ENCODE results near the gene SLC24A4. TPM values are rescaled to one million over a fixed set of nuclear protein-coding genes. Genes with fewer than 3 reads are reported as not detected.

SLC24A4 gene
- total and polyA plus RNA-seq, 5 donors = 0.48 to 0.56 (median 0.50) TPM

GRCh38 chr14:92459030-92459949 is 136.3 kb downstream of the SLC24A4 start:
- H3K27me3 ChIP-seq (ENCODE audit: control insufficient read depth, insufficient read depth) = no peaks in the 10 kb centered on the region
- peak overlapping the region; percentile 37 for H3K27ac ChIP-seq (ENCODE audit: low read length)
- ATAC-seq (peak; percentile 72 to 93), DNase-seq (peak in 2 of 3 donors; percentile 61 to 67)
- intact Hi-C loops (cut with DNase I) = loop anchor here in 1 of 4 donors (10.0 kb wide), 1 partner anchor 304 kb away; no protein-coding TSS in a partner anchor
- WGBS = 59% methylated on average over 18 of the region's 18 CpGs
- peaks cover 3% of the 10 kb centered on the region for H3K4me1 ChIP-seq (ENCODE audit: control insufficient read depth, insufficient read depth, low read length)
- H3K4me3 ChIP-seq (ENCODE audit: low read length) = no peak overlapping the region
- H3K9me3 ChIP-seq (ENCODE audit: control insufficient read depth, low read length) = no peaks in the 10 kb centered on the region

DNA sequence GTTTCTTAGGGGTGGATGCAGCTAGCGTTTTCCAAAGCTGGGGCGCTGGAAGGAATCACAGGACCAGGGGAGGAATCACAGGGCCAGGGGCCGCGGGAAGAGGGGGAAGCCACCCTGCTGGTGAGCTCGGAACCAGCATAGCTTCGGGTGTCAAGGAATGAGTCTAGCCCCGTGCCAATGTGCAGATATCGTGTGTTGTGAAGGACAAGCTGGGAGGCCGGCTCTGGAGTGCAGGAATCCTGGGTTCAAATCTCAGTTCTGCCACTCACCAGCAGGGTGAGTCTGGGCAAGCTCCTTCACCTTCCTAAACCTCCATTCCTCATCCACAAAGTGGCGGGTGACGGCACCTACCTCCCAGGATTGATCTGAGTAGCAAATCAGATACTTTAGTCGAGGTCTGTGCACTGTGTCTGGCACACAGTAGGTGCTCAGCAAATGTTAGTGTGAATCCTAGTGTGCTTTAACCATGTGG is 137.0 kb downstream of the SLC24A4 start:
- peaks cover 3% of the 10 kb centered on the region for H3K4me1 ChIP-seq (ENCODE audit: control insufficient read depth, insufficient read depth, low read length)
- H3K27me3 ChIP-seq (ENCODE audit: control insufficient read depth, insufficient read depth) = no peaks in the 10 kb centered on the region
- peak overlapping the region; percentile 37 for H3K27ac ChIP-seq (ENCODE audit: low read length)
- peak in 1 of 2 donors; percentile 6 for ATAC-seq
- no peak overlapping the region for H3K4me3 ChIP-seq (ENCODE audit: low read length)
- 59% methylated on average over 12 of the region's 12 CpGs for WGBS
- intact Hi-C loops (cut with DNase I) = loop anchor here in 1 of 4 donors (10.0 kb wide), 1 partner anchor 305 kb away; no protein-coding TSS in a partner anchor
- no peak for DNase-seq
- H3K9me3 ChIP-seq (ENCODE audit: control insufficient read depth, low read length) = no peaks in the 10 kb centered on the region

DNA sequence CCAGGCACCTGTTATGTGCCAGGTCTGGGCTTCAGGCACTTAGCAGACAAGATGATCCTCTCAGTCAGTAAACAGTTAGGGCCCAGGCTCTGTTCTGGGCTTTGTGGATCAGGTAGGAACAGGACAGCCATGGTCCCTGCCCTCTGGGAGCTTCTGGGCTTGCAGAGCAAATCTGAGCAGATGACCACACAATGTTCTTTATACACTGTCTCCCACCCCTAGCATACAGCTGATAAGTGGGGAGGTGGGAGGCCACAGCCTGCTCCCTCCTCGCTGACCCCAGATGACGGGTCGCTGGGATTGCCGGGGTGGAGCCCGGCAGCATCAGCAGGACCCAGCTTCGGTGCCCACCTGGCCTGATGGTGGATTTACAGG is 137.6 kb downstream of the SLC24A4 start:
- Histone ChIP-seq H3K9me3 (ENCODE audit: control insufficient read depth, low read length) (no peaks in the 10 kb centered on the region), H3K27me3 (ENCODE audit: control insufficient read depth, insufficient read depth) (no peaks in the 10 kb centered on the region), H3K4me3 (ENCODE audit: low read length) (no peak overlapping the region), H3K27ac (ENCODE audit: low read length) (peak overlapping the region; percentile 37), H3K4me1 (ENCODE audit: control insufficient read depth, insufficient read depth, low read length) (peaks cover 3% of the 10 kb centered on the region)
- WGBS = 68% methylated on average over 6 of the region's 6 CpGs
- ATAC-seq (no peak), DNase-seq (no peak)
- intact Hi-C loops (cut with DNase I) = no loop called here

DNA sequence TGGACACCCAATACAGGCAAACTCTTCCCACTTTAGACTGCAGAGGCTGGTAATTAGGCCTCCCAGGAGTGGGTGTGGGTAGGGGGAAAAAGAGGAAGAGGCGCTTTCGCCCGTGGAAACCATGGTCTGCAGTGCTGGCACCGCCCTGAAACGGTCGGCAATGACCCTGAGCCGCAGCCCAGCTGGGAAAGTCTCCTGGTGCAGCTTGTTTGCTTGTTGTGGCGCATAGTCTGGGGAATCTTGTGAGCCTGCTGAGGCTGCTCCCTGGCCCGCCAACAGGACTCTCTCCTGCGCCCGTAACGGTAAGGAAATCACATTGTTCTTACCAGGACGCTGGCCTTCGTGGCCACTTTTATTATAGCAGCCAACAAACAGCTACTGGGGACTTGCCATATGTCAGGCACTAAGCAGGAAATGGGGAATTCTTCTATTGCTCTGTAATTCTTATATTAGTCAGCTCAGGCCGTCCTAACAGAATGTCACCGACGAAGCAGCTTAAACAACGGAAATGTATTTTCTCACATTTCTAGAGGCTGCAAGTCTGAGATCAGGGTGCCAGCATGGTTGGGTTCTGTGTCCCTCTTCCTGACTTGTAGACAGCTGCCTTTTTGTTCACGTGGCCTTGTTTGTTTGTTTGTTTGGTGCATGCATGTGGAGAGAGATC is 138.1 kb downstream of the SLC24A4 start:
- no peak overlapping the region for H3K4me3 ChIP-seq (ENCODE audit: low read length)
- no peaks in the 10 kb centered on the region for H3K9me3 ChIP-seq (ENCODE audit: control insufficient read depth, low read length)
- peak overlapping the region; percentile 37 for H3K27ac ChIP-seq (ENCODE audit: low read length)
- ATAC-seq (peak; percentile 10 to 12), DNase-seq (peak in 2 of 3 donors; percentile 72 to 74)
- no peaks in the 10 kb centered on the region for H3K27me3 ChIP-seq (ENCODE audit: control insufficient read depth, insufficient read depth)
- H3K4me1 ChIP-seq (ENCODE audit: control insufficient read depth, insufficient read depth, low read length) = peaks cover 3% of the 10 kb centered on the region
- intact Hi-C loops (cut with DNase I) = no loop called here
- WGBS = 33% methylated on average over 19 of the region's 19 CpGs

GRCh38 chr14:92461891-92462290 is 138.9 kb downstream of the SLC24A4 start:
- WGBS = 85% methylated on average over 7 of the region's 7 CpGs
- no peaks in the 10 kb centered on the region for H3K27me3 ChIP-seq (ENCODE audit: control insufficient read depth, insufficient read depth)
- peak overlapping the region; percentile 34 for H3K27ac ChIP-seq (ENCODE audit: low read length)
- DNase-seq = no peak
- peaks cover 3% of the 10 kb centered on the region for H3K4me1 ChIP-seq (ENCODE audit: control insufficient read depth, insufficient read depth, low read length)
- no peaks in the 10 kb centered on the region for H3K9me3 ChIP-seq (ENCODE audit: control insufficient read depth, low read length)
- no peak for ATAC-seq
- H3K4me3 ChIP-seq (ENCODE audit: low read length) = no peak overlapping the region
- intact Hi-C loops (cut with DNase I) = no loop called here

GRCh38 chr14:92462568-92462967 is 139.6 kb downstream of the SLC24A4 start:
- Histone ChIP-seq H3K4me3 (ENCODE audit: low read length) (no peak overlapping the region), H3K4me1 (ENCODE audit: control insufficient read depth, insufficient read depth, low read length) (peaks cover 3% of the 10 kb centered on the region), H3K27me3 (ENCODE audit: control insufficient read depth, insufficient read depth) (no peaks in the 10 kb centered on the region), H3K27ac (ENCODE audit: low read length) (no peak overlapping the region), H3K9me3 (ENCODE audit: control insufficient read depth, low read length) (peaks cover 2% of the 10 kb centered on the region)
- DNase-seq (no peak), ATAC-seq (no peak)
- intact Hi-C loops (cut with DNase I) = no loop called here
- WGBS = 95% methylated on average over 4 of the region's 4 CpGs

DNA sequence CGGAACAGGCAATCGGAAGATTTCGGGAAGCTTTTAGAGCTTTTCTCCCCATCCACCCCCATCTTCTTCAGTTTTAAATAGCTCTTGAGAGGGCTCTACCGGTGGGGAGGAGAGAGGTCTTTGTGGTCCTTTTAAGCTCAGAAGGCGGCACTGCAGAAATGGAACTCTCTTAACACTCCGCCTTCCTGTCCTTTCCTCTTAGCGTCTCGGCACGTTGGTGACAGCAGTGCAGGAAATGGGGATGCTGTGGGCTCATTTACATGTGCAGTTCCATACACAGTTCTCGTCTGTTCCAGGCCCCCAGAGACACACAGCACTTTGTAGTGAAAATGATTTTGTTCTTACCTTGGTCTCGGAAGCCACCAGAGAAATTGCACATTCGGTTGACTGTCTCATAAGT is 140.2 kb downstream of the SLC24A4 start:
- H3K27ac ChIP-seq (ENCODE audit: low read length) = no peak overlapping the region
- H3K27me3 ChIP-seq (ENCODE audit: control insufficient read depth, insufficient read depth) = no peaks in the 10 kb centered on the region
- H3K9me3 ChIP-seq (ENCODE audit: control insufficient read depth, low read length) = peaks cover 2% of the 10 kb centered on the region
- DNase-seq (peak in 1 of 3 donors; percentile 22), ATAC-seq (no peak)
- peaks cover 3% of the 10 kb centered on the region for H3K4me1 ChIP-seq (ENCODE audit: control insufficient read depth, insufficient read depth, low read length)
- H3K4me3 ChIP-seq (ENCODE audit: low read length) = no peak overlapping the region
- WGBS = 58% methylated on average over 12 of the region's 12 CpGs
- intact Hi-C loops (cut with DNase I) = no loop called here

DNA sequence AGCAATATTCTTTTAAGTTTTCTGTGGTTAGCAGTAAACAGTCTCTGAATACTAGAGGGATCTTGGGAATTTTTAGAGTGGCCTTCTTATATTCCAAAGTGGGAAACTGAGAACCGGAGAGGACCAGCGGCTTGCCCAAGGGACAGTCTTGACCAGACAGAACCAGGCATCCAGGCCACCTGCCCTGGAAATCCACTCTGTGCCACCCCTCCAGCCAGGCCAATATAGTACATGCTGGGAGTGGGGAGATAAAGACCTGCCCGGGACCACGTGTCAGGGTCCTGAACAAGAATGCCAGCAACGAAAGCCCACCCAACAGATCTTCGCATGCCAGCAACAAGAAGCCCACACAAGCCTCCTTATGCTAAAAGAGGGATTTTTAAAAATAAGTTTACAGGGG is 141.2 kb downstream of the SLC24A4 start:
- Histone ChIP-seq H3K4me3 (ENCODE audit: low read length) (no peak overlapping the region), H3K27ac (ENCODE audit: low read length) (no peak overlapping the region), H3K9me3 (ENCODE audit: control insufficient read depth, low read length) (peaks cover 2% of the 10 kb centered on the region), H3K4me1 (ENCODE audit: control insufficient read depth, insufficient read depth, low read length) (peaks cover 3% of the 10 kb centered on the region), H3K27me3 (ENCODE audit: control insufficient read depth, insufficient read depth) (no peaks in the 10 kb centered on the region)
- peak in 1 of 3 donors; percentile 32 for DNase-seq
- intact Hi-C loops (cut with DNase I) = no loop called here
- 90% methylated on average over 6 of the region's 6 CpGs for WGBS
- no peak for ATAC-seq

GRCh38 chr14:92464716-92465115 is 141.8 kb downstream of the SLC24A4 start:
- intact Hi-C loops (cut with DNase I) = no loop called here
- Histone ChIP-seq H3K4me1 (ENCODE audit: control insufficient read depth, insufficient read depth, low read length) (peaks cover 3% of the 10 kb centered on the region), H3K27ac (ENCODE audit: low read length) (no peak overlapping the region), H3K4me3 (ENCODE audit: low read length) (no peak overlapping the region), H3K27me3 (ENCODE audit: control insufficient read depth, insufficient read depth) (no peaks in the 10 kb centered on the region), H3K9me3 (ENCODE audit: control insufficient read depth, low read length) (peaks cover 2% of the 10 kb centered on the region)
- ATAC-seq (no peak), DNase-seq (peak in 1 of 3 donors; percentile 40)
- 91% methylated on average over 9 of the region's 9 CpGs for WGBS

DNA sequence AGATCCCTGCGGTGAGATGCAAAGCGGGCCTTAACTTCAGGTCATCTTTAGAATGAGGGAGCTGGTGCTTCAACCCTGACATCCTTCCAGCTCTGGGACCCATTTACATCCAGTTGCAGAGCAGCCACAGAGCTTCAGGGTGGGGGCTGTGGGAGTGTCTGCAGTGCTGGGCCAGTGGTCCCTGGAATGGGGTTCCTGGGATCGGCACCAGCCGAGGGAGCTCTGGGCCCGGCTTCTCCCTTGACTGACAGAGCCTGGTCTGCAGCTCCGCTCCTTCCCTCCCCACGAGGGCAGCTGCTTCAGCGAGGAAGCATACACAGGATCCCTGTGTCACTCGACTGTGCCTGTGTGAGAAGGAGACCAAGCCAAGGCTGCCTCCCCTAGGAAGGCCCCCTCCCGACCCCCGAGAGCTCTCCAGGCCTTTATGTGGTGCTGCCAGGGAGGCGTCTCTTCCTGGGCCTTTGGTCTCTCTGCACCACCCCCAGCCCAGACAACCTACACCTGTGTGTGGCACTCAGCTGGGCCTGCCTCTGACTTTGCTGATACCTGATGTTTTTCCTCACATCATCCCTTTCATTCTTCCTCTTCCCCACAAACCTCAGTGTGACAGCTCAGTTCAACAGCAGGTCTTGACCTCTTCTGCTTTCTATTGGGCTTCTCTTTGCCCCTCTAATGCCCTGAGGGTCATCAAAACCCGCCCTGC is 142.5 kb downstream of the SLC24A4 start:
- intact Hi-C loops (cut with DNase I) = loop anchor here in 1 of 4 donors (2.0 kb wide), 1 partner anchor 21 kb away; no protein-coding TSS in a partner anchor
- 81% methylated on average over 13 of the region's 13 CpGs for WGBS
- peak in 1 of 3 donors; percentile 30 for DNase-seq

More for the DNA sequence above, 142.5 kb downstream of the SLC24A4 start:
- no peaks in the 10 kb centered on the region for H3K27me3 ChIP-seq (ENCODE audit: control insufficient read depth, insufficient read depth)
- no peak overlapping the region for H3K27ac ChIP-seq (ENCODE audit: low read length)
- H3K9me3 ChIP-seq (ENCODE audit: control insufficient read depth, low read length) = peaks cover 2% of the 10 kb centered on the region
- peak in 1 of 2 donors; percentile 30 for ATAC-seq
- peaks cover 3% of the 10 kb centered on the region for H3K4me1 ChIP-seq (ENCODE audit: control insufficient read depth, insufficient read depth, low read length)
- no peak overlapping the region for H3K4me3 ChIP-seq (ENCODE audit: low read length)
